PC-3 (cell line): Measurements from ENCODE around the gene NLRP9. TPM values are rescaled to one million over a fixed set of nuclear protein-coding genes. Genes with fewer than 3 reads are reported as not detected.

Experiments used
- ATAC-seq: fragments of 200-7000 bp; cut with Tn5 transposase; 2 replicates; pipeline ENCODE4 v1.9.1; 2020; ENCODE audit warnings: mild to moderate bottlenecking, moderate library complexity
- BruUV-seq: library from RNA; stranded (reverse); fragments of 400-500 nt; replicated peaks from 2 replicates; lab custom pipeline; 2021; lab: Mats Ljungman, UMichigan
- CTCF ChIA-PET: fragments of 300-600 bp; sonication (Branson Sonifier 250); formaldehyde crosslinking; loops from one replicate; lab custom pipeline; 2022; ENCODE audit warnings: antibody characterized with exemption; lab: Charles Lee
- POLR2A ChIA-PET: fragments of 300-600 bp; sonication (Branson Sonifier 250); formaldehyde crosslinking; loops from one replicate; lab custom pipeline; 2022; ENCODE audit warnings: antibody characterized with exemption; ENCODE audit not compliant: unreplicated experiment; lab: Charles Lee
- DNase-seq: peaks from one replicate; pipeline ENCODE4 v3.0.0-alpha.2; 2015
- H2AFZ ChIP-seq: fragments of 300-600 bp; sonication (generic); 2 replicates; pipeline ENCODE4 v1.6.0; 2016; ENCODE audit warnings: antibody characterized with exemption, low read length
- H3F3A ChIP-seq: fragments of 300-600 bp; sonication (generic); one replicate; pipeline ENCODE4 v1.6.0; 2017; ENCODE audit warnings: antibody characterized with exemption, low read length, control low read depth, mild to moderate bottlenecking; ENCODE audit not compliant: unreplicated experiment
- H3K27ac ChIP-seq: fragments of 300-600 bp; sonication (generic); 2 replicates; pipeline ENCODE4 v1.5.1; 2016; ENCODE audit warnings: mild to moderate bottlenecking, low read length
- H3K27me3 ChIP-seq: fragments of 300-600 bp; sonication (generic); 2 replicates; pipeline ENCODE4 v1.6.1; 2016; ENCODE audit warnings: low read length, mixed read lengths
- H3K36me3 ChIP-seq: fragments of 300-600 bp; sonication (generic); 2 replicates; pipeline ENCODE4 v1.6.1; 2016; ENCODE audit warnings: low read depth, mixed run types, low read length, mixed read lengths
- H3K4me1 ChIP-seq: fragments of 300-600 bp; sonication (generic); 2 replicates; pipeline ENCODE4 v1.5.1; 2016; ENCODE audit warnings: low read length; ENCODE audit not compliant: insufficient read depth
- H3K4me2 ChIP-seq: fragments of 300-600 bp; sonication (generic); 2 replicates; pipeline ENCODE4 v1.6.0; 2016; ENCODE audit warnings: low read length
- H3K4me3 ChIP-seq: fragments of 300-600 bp; sonication (generic); 2 replicates; pipeline ENCODE4 v1.5.1; 2016; ENCODE audit warnings: mild to moderate bottlenecking, low read length, mixed read lengths
- H3K79me2 ChIP-seq: fragments of 300-600 bp; sonication (generic); 2 replicates; pipeline ENCODE4 v1.6.1; 2017; ENCODE audit warnings: low read length, mixed read lengths
- H3K9ac ChIP-seq: fragments of 300-600 bp; sonication (generic); 2 replicates; pipeline ENCODE4 v1.6.0; 2016; ENCODE audit warnings: mild to moderate bottlenecking, low read length
- H3K9me2 ChIP-seq: fragments of 300-600 bp; sonication (generic); replicated peaks from 2 replicates; pipeline ENCODE4 v1.6.1; 2016; ENCODE audit warnings: mixed run types, low read length, mixed read lengths
- H3K9me3 ChIP-seq: fragments of 300-600 bp; sonication (generic); 2 replicates; pipeline ENCODE4 v1.6.1; 2016; ENCODE audit warnings: low read length, mixed read lengths
- H4K20me1 ChIP-seq: fragments of 300-600 bp; sonication (generic); 2 replicates; pipeline ENCODE4 v1.6.1; 2016; ENCODE audit warnings: low read length, mixed read lengths
- EZH2 ChIP-seq: fragments of 300-600 bp; sonication (generic); IDR thresholded peaks from one replicate; pipeline ENCODE4 v1.6.1; 2017; ENCODE audit warnings: antibody characterized with exemption, mild to moderate bottlenecking, low read length; ENCODE audit not compliant: unreplicated experiment
- EZH2phosphoT487 ChIP-seq: fragments of 300-600 bp; sonication (generic); IDR thresholded peaks from 2 replicates; pipeline ENCODE4 v1.6.1; 2018; ENCODE audit warnings: mild to moderate bottlenecking, antibody characterized with exemption, low read length, borderline replicate concordance
- intact Hi-C: fragments of 100-400 bp; cut with micrococcal nuclease; formaldehyde crosslinking; loops from 2 replicates; pipeline ENCODE4 v1.9.0; 2023
- total RNA-seq: library from RNA; depleted of rRNA; stranded (reverse); fragments of >200 nt; gene quantifications from 2 replicates; pipeline ENCODE4 v1.2.3, GENCODE V29; 2014
- TF ChIP-seq, protein P1 (sequence below): fragments of 300-600 bp; sonication (generic); conservative IDR thresholded peaks from 2 replicates; pipeline ENCODE4 v1.5.1; 2017; ENCODE audit warnings: antibody characterized with exemption, low read depth, mild to moderate bottlenecking, low read length

NLRP9 gene
- total RNA-seq, 1 experiment from 2014 or later = not detected

DNA sequence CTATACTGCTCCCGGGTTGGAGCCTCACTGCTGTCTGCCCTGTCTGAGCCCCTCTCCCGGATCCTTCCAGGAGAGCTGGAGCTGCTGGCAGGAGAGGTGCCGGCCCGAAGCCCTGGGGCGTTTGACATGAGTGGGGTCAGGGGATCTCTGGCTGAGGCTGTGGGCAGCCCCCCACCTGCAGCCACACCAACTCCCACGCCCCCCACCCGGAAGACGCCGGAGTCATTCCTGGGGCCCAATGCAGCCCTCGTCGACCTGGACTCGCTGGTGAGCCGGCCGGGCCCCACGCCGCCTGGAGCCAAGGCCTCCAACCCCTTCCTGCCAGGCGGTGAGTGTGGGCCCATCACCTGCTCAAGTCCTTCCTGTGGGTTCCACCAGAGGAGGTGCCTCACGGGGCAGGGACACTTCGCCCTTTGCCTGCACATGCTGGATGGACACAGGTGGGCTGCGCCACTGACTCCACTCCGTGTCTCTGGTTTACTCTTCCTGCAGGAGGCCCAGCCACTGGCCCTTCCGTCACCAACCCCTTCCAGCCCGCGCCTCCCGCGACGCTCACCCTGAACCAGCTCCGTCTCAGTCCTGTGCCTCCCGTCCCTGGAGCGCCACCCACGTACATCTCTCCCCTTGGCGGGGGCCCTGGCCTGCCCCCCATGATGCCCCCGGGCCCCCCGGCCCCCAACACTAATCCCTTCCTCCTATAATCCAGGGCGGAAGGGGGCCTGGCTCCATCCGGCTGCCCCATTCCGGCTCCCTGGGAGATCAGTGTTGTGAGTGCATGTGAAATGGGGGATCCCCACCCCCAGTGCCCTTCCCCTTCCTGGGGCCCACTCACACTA lies 43.3 kb downstream of the NLRP9 start:
- no peak overlapping the region for H3K4me2 ChIP-seq
- H3K27me3 ChIP-seq = no peaks in the 10 kb centered on the region
- no peaks in the 10 kb centered on the region for H3F3A ChIP-seq
- ATAC-seq (no peak), DNase-seq (no peak)
- no peaks in the 10 kb centered on the region for H3K4me1 ChIP-seq
- H3K9me2 ChIP-seq = no peaks in the 10 kb centered on the region
- no peak overlapping the region for H3K4me3 ChIP-seq
- no peak overlapping the region for H3K9ac ChIP-seq
- CTCF ChIA-PET = no interaction called here
- no peak overlapping the region for H2AFZ ChIP-seq
- intact Hi-C loops = no loop called here
- peaks cover 34% of the 10 kb centered on the region for H3K36me3 ChIP-seq
- H3K27ac ChIP-seq = no peak overlapping the region
- POLR2A ChIA-PET = no interaction called here
- TF ChIP-seq, protein P1, sequence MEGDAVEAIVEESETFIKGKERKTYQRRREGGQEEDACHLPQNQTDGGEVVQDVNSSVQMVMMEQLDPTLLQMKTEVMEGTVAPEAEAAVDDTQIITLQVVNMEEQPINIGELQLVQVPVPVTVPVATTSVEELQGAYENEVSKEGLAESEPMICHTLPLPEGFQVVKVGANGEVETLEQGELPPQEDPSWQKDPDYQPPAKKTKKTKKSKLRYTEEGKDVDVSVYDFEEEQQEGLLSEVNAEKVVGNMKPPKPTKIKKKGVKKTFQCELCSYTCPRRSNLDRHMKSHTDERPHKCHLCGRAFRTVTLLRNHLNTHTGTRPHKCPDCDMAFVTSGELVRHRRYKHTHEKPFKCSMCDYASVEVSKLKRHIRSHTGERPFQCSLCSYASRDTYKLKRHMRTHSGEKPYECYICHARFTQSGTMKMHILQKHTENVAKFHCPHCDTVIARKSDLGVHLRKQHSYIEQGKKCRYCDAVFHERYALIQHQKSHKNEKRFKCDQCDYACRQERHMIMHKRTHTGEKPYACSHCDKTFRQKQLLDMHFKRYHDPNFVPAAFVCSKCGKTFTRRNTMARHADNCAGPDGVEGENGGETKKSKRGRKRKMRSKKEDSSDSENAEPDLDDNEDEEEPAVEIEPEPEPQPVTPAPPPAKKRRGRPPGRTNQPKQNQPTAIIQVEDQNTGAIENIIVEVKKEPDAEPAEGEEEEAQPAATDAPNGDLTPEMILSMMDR = no peak
- TF ChIP-seq EZH2 (no peak), EZH2phosphoT487 (no peak)
- H3K9me3 ChIP-seq = no peaks in the 10 kb centered on the region
- H3K79me2 ChIP-seq = no peaks in the 10 kb centered on the region
- no TSS peak for BruUV-seq
- no peaks in the 10 kb centered on the region for H4K20me1 ChIP-seq

DNA sequence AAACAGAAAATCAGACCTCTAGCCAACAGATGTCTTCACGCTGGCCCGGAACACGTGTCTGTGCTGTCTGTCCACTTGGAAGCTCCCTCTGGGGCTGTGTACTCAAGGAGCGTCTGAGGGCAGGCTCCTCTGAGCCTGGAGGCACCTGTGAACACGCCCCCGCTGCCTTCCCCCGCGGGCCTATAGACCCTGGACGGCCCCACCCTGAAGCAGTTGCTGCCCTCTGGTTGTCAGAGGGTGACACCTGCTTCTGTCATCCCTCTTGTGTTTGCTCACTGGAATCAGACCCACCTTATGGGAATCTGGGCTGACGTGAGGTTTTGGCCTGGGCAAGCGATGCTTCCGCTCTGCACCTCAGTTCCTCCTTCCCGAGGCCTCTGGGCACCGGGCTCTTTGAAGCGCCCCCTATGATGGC lies 44.0 kb downstream of the NLRP9 start:
- no TSS peak for BruUV-seq
- DNase-seq = no peak
- intact Hi-C loops = no loop called here
- no peaks in the 10 kb centered on the region for H3K27me3 ChIP-seq
- H3F3A ChIP-seq = no peaks in the 10 kb centered on the region
- H3K4me3 ChIP-seq = no peak overlapping the region
- no peaks in the 10 kb centered on the region for H3K4me1 ChIP-seq
- no peak for TF ChIP-seq EZH2phosphoT487
- no peak for TF ChIP-seq EZH2
- TF ChIP-seq, protein P1 = no peak
- no peaks in the 10 kb centered on the region for H3K9me3 ChIP-seq
- H3K79me2 ChIP-seq = no peaks in the 10 kb centered on the region
- H3K9me2 ChIP-seq = no peaks in the 10 kb centered on the region
- CTCF ChIA-PET = no interaction called here
- POLR2A ChIA-PET = no interaction called here
- H3K4me2 ChIP-seq = no peak overlapping the region
- H3K9ac ChIP-seq = no peak overlapping the region
- no peak overlapping the region for H3K27ac ChIP-seq
- peaks cover 38% of the 10 kb centered on the region for H3K36me3 ChIP-seq
- no peak overlapping the region for H2AFZ ChIP-seq
- no peaks in the 10 kb centered on the region for H4K20me1 ChIP-seq
- no peak for ATAC-seq

DNA sequence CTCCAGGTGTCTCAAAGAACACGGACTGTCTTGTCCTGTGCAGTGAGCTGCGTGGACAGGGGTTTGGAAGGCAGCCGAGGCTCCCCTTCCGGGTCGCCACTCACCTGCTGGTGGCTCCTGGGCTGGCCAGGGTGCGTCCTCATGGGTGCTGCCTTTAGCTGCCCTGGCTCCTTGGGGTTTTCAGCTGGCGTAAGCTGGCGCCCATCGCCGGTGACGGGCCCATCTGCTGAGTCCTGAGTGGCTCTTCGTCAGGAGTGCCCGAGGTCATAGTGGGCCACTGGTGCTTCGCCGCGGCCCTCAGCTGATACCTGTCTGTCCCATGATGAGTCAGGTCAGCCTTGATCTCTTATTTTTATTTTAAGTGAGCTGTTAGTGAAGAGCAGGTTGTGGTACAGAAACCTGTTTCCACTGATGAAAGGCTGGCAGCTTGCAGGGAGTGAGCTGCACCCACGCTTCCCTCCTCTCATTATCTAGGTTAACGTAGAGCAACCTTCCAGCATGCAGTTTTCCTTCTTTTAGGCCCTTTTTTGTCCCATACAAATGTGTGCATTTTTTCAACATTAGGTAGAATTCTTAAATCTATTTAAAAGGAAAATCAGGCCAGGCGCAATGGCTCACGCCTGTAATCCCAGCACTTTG lies 44.7 kb downstream of the NLRP9 start:
- Histone ChIP-seq H3K4me1 (no peaks in the 10 kb centered on the region), H3K9me2 (no peaks in the 10 kb centered on the region), H3K36me3 (peaks cover 38% of the 10 kb centered on the region), H3K9ac (no peak overlapping the region), H3K27ac (no peak overlapping the region), H3K79me2 (no peaks in the 10 kb centered on the region), H3K4me3 (no peak overlapping the region), H4K20me1 (no peaks in the 10 kb centered on the region), H3K4me2 (no peak overlapping the region), H3F3A (no peaks in the 10 kb centered on the region), H3K27me3 (no peaks in the 10 kb centered on the region), H3K9me3 (no peaks in the 10 kb centered on the region), H2AFZ (no peak overlapping the region)
- CTCF ChIA-PET = no interaction called here
- ATAC-seq = no peak
- POLR2A ChIA-PET = no interaction called here
- BruUV-seq = no TSS peak
- intact Hi-C loops = no loop called here
- TF ChIP-seq, protein P1 = no peak
- TF ChIP-seq EZH2phosphoT487 (no peak), EZH2 (no peak)
- DNase-seq = no peak
